Measurements from ENCODE around the gene ARID3C.

DNA sequence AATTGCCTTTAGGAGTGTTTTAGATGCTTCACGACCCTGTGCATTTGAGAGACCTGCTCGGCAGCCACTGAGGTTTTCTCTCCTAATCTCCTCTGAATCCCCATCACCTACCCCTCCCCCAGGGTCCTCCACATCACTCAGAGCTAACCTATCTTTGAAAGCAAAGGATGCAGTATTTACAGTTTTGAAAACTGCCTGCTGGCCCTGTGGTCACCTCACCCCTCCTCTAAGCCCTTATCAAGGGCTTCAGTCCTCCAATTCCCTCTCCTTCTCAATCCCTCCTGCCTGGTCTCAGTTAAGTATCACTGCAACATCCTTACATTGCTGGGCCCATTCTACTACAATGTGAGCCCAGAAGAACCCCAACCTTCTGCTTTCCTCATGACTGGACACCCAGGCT is 21.5 kb downstream of the ARID3C start:
- TF ChIP-seq, protein P1, sequence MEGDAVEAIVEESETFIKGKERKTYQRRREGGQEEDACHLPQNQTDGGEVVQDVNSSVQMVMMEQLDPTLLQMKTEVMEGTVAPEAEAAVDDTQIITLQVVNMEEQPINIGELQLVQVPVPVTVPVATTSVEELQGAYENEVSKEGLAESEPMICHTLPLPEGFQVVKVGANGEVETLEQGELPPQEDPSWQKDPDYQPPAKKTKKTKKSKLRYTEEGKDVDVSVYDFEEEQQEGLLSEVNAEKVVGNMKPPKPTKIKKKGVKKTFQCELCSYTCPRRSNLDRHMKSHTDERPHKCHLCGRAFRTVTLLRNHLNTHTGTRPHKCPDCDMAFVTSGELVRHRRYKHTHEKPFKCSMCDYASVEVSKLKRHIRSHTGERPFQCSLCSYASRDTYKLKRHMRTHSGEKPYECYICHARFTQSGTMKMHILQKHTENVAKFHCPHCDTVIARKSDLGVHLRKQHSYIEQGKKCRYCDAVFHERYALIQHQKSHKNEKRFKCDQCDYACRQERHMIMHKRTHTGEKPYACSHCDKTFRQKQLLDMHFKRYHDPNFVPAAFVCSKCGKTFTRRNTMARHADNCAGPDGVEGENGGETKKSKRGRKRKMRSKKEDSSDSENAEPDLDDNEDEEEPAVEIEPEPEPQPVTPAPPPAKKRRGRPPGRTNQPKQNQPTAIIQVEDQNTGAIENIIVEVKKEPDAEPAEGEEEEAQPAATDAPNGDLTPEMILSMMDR (IDR thresholded peaks at IDR 0.05; ENCODE audit: poor library complexity): no peak
- TF ChIP-seq EZH2phosphoT487 (IDR thresholded peaks at IDR 0.05; ENCODE audit: low read depth, severe bottlenecking, unreplicated experiment): no peak
- no peak for TF ChIP-seq EZH2 (IDR thresholded peaks at IDR 0.05; ENCODE audit: borderline replicate concordance)
